OCI-LY1 (cell line): Measurements from ENCODE around the gene MYO1E.

Experiments used
- EZH2 ChIP-seq: fragments of 200-600 bp; sonication (generic), shearing (Covaris generic); IDR thresholded peaks from 2 replicates; pipeline ENCODE4 v1.8.0; 2017; ENCODE audit warnings: borderline replicate concordance, mixed run types, mild to moderate bottlenecking, antibody characterized with exemption, low read length, moderate library complexity, mixed read lengths
- TF ChIP-seq, protein P1 (sequence below): fragments of 200-600 bp; sonication (generic), shearing (Covaris generic); IDR thresholded peaks from 2 replicates; pipeline ENCODE4 v1.5.1; 2017; ENCODE audit warnings: mild to moderate bottlenecking, antibody characterized with exemption, low read length, moderate library complexity, mixed read lengths

GRCh38 chr15:59352189-59352588 is 20.5 kb downstream of the MYO1E start:
- TF ChIP-seq, protein P1, sequence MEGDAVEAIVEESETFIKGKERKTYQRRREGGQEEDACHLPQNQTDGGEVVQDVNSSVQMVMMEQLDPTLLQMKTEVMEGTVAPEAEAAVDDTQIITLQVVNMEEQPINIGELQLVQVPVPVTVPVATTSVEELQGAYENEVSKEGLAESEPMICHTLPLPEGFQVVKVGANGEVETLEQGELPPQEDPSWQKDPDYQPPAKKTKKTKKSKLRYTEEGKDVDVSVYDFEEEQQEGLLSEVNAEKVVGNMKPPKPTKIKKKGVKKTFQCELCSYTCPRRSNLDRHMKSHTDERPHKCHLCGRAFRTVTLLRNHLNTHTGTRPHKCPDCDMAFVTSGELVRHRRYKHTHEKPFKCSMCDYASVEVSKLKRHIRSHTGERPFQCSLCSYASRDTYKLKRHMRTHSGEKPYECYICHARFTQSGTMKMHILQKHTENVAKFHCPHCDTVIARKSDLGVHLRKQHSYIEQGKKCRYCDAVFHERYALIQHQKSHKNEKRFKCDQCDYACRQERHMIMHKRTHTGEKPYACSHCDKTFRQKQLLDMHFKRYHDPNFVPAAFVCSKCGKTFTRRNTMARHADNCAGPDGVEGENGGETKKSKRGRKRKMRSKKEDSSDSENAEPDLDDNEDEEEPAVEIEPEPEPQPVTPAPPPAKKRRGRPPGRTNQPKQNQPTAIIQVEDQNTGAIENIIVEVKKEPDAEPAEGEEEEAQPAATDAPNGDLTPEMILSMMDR, result no peak
- TF ChIP-seq EZH2, result no peak
